SK-N-SH (cell line): ENCODE results near the gene DGCR2.
"Not testable (repeated sequence)": the region's sequence is repeated elsewhere in the genome, so short reads cannot be mapped to it uniquely, and the experiment has no call there.

Experiments
- CTCF ChIP-seq: fragments of 200-600 bp; sonication (generic); IDR thresholded peaks from 2 replicates; pipeline ENCODE4 v1.6.1; 2017; ENCODE audit warnings: antibody characterized with exemption, mild to moderate bottlenecking, moderate library complexity
- FOSL2 ChIP-seq: IDR thresholded peaks from 2 replicates; pipeline ENCODE4 v1.4.0; 2012; ENCODE audit warnings: low read depth, mild to moderate bottlenecking, moderate library complexity, borderline replicate concordance
- POLR2AphosphoS5 ChIP-seq: IDR thresholded peaks from 2 replicates; pipeline ENCODE4 v1.6.1; 2012; ENCODE audit warnings: low read depth, low read length
- RAD21 ChIP-seq: IDR thresholded peaks from 2 replicates; pipeline ENCODE4 v1.6.1; 2012; ENCODE audit warnings: mild to moderate bottlenecking, low read length
- SIN3A ChIP-seq: IDR thresholded peaks from 2 replicates; pipeline ENCODE4 v1.6.1; 2012; ENCODE audit warnings: low read depth, mild to moderate bottlenecking, low read length, moderate library complexity, borderline replicate concordance
- USF1 ChIP-seq: IDR thresholded peaks from 2 replicates; pipeline ENCODE4 v1.4.0; 2012; ENCODE audit warnings: low read depth, borderline replicate concordance

GRCh38 chr22:19011611-19012010, 110.6 kb downstream of the DGCR2 start:
- not testable (repeated sequence) for TF ChIP-seq CTCF, SIN3A, RAD21, FOSL2, POLR2AphosphoS5, USF1
